K562 (cell line): ENCODE data around the gene OPRL1. TPM values are rescaled to one million over a fixed set of nuclear protein-coding genes. Genes with fewer than 3 reads are reported as not detected.

Source experiments
- ATAC-seq: fragments of 200-7000 bp; cut with Tn5 transposase; 3 replicates; pipeline ENCODE4 v1.9.1; 2020; ENCODE audit warnings: moderate library complexity
- BruUV-seq: library from RNA; stranded (reverse); fragments of 400-500 nt; replicated peaks from 2 replicates; lab custom pipeline; 2021; lab: Mats Ljungman, UMichigan
- CTCF ChIA-PET: fragments of 300-600 bp; formaldehyde crosslinking; extraction: SDS; loops from one replicate; lab custom pipeline; 2021; ENCODE audit warnings: low intra/inter-chr PET ratio; lab: Yijun Ruan, JAX
- POLR2A ChIA-PET: fragments of 300-600, 350-650 bp; sonication (Branson Sonifier 250); formaldehyde crosslinking; extraction: SDS; loops from one replicate; lab custom pipeline; 2021; ENCODE audit warnings: antibody characterized with exemption, inconsistent platforms; lab: Yijun Ruan, JAX
- DNase-seq, 4 experiments: peaks; one replicate each; pipeline versions ENCODE4 v3.0.0 to v3.0.0-alpha.2; 2011 to 2018; ENCODE audit warnings: low spot score in 3 of 4, mixed read lengths in 3 of 4; ENCODE audit errors: extremely low read depth in 1 of 4
- FAIRE-seq: peaks from 2 replicates; lab custom pipeline; 2011; peaks lifted over from hg19 to GRCh38; lab: Jason Lieb, UNC
- H2AFZ ChIP-seq: 2 replicates; pipeline ENCODE4 v1.6.0; 2011; ENCODE audit warnings: low read depth, low read length, control low read depth, inconsistent platforms
- H3K27ac ChIP-seq: fragments of 200-600 bp; 3 replicates; pipeline ENCODE4 v1.8.0; 2011; ENCODE audit warnings: low read depth, mild to moderate bottlenecking, control low read depth, inconsistent platforms, low read length, moderate library complexity, mixed read lengths; ENCODE audit errors: extremely low read depth
- H3K27me3 ChIP-seq, 2 experiments: fragments of 300-600 bp in 1 of 2; 2 replicates in 1 of 2; 3 replicates in 1 of 2; pipeline versions ENCODE4 v1.6.0 to v1.8.0; 2011; ENCODE audit warnings: inconsistent platforms in 2 of 2, low read length in 2 of 2, mild to moderate bottlenecking in 1 of 2, mixed read lengths in 1 of 2, moderate library complexity in 1 of 2; ENCODE audit not compliant: control insufficient read depth in 2 of 2, insufficient read depth in 2 of 2
- H3K36me3 ChIP-seq: fragments of 300-600 bp; 3 replicates; pipeline ENCODE4 v1.8.0; 2011; ENCODE audit warnings: mild to moderate bottlenecking, low read length, inconsistent platforms; ENCODE audit not compliant: control insufficient read depth, insufficient read depth
- H3K4me1 ChIP-seq, 2 experiments: fragments of 200-600 bp in 1 of 2; replicated peaks in 1 of 2; 2 replicates in 1 of 2; 3 replicates in 1 of 2; pipeline versions ENCODE4 v1.5.1 to v1.8.0; 2011; ENCODE audit warnings: inconsistent platforms in 2 of 2, low read length in 2 of 2, mild to moderate bottlenecking in 1 of 2, mixed read lengths in 1 of 2, moderate library complexity in 1 of 2; ENCODE audit not compliant: control insufficient read depth in 2 of 2, insufficient read depth in 2 of 2
- H3K4me2 ChIP-seq: 2 replicates; pipeline ENCODE4 v1.6.1; 2011; ENCODE audit warnings: low read length, control low read depth, inconsistent platforms, mixed read lengths; ENCODE audit not compliant: insufficient read depth
- H3K4me3 ChIP-seq: fragments of 200-600 bp; sonication (generic), shearing (Covaris generic); 2 replicates; pipeline ENCODE4 v1.5.1; 2016; ENCODE audit warnings: control low read depth, inconsistent platforms
- H3K79me2 ChIP-seq: fragments of 200-600 bp; 3 replicates; pipeline ENCODE4 v1.8.0; 2011; ENCODE audit warnings: low read length, inconsistent platforms; ENCODE audit not compliant: control insufficient read depth, insufficient read depth
- H3K9ac ChIP-seq, 2 experiments: 2 replicates each; pipeline versions ENCODE4 v1.6.0 to v1.6.1; 2011; ENCODE audit warnings: low read depth in 2 of 2, low read length in 2 of 2, control low read depth in 1 of 2, inconsistent platforms in 1 of 2, mild to moderate bottlenecking in 1 of 2, mixed read lengths in 1 of 2; ENCODE audit not compliant: insufficient read depth in 1 of 2
- H3K9me1 ChIP-seq: one replicate; pipeline ENCODE4 v1.6.0; 2011; ENCODE audit warnings: inconsistent platforms, mild to moderate bottlenecking, low read length, moderate library complexity; ENCODE audit not compliant: control insufficient read depth, insufficient read depth
- H3K9me3 ChIP-seq: replicated peaks from 2 replicates; pipeline ENCODE4 v1.5.1; 2011; ENCODE audit warnings: low read depth, low read length, inconsistent platforms; ENCODE audit not compliant: control insufficient read depth, insufficient read depth
- H4K20me1 ChIP-seq: replicated peaks from 2 replicates; pipeline ENCODE4 v1.6.1; 2011; ENCODE audit warnings: low read length, inconsistent platforms, mixed read lengths; ENCODE audit not compliant: control insufficient read depth, insufficient read depth
- CREM ChIP-seq: IDR thresholded peaks from 2 replicates; pipeline ENCODE4 v1.6.1; 2014; ENCODE audit warnings: antibody characterized with exemption, low read depth
- PTBP1 ChIP-seq: fragments of 200-400 bp; formaldehyde crosslinking; IDR thresholded peaks from 2 replicates; pipeline ENCODE4 v1.6.1; 2017; ENCODE audit warnings: low read depth, low read length
- SPI1 ChIP-seq: IDR thresholded peaks from 2 replicates; pipeline ENCODE4 v1.6.1; 2011; ENCODE audit warnings: low read depth, low read length, control low read depth, borderline replicate concordance
- ZBTB33 ChIP-seq: sonication (generic); formaldehyde crosslinking; IDR thresholded peaks from 2 replicates; pipeline ENCODE4 v1.8.1; 2023; ENCODE audit warnings: mild to moderate bottlenecking, missing genetic modification reagents
- ZNF639 ChIP-seq, 2 experiments: fragments of 200-800 bp in 1 of 2; sonication (Bioruptor generic) in 1 of 2; sonication (generic) in 1 of 2; formaldehyde crosslinking in 1 of 2; IDR thresholded peaks in 1 of 2; conservative IDR thresholded peaks in 1 of 2; 2 replicates each; pipeline versions ENCODE4 v1.5.0 to v1.6.1; 2016 to 2020; ENCODE audit warnings: missing compliant biosample characterization in 1 of 2, missing genetic modification characterization in 1 of 2, missing genetic modification reagents in 1 of 2
- WGBS: fragments of 100-300 bp; shearing (Covaris generic); methylation state at CpG from one replicate; pipeline ENCODE4 v1.1.6; 2016; ENCODE audit warnings: low coverage, mixed read lengths; ENCODE audit not compliant: insufficient coverage; ENCODE audit errors: missing lambda C conversion rate; 5-methylcytosine and 5-hydroxymethylcytosine counted together
- in situ Hi-C: fragments of 300-500 bp; cut with MboI; formaldehyde crosslinking; loops from 4 replicates; pipeline ENCODE4 v1.15.0; 2018; ENCODE audit warnings: inconsistent platforms, mixed read lengths
- intact Hi-C: fragments of 100-400 bp; cut with micrococcal nuclease; formaldehyde crosslinking; loops from 2 replicates; pipeline ENCODE4 v1.14.2; 2022
- polyA plus RNA-seq, 8 experiments: library from polyadenylated mRNA; depleted of rRNA in 4 of 8; stranded (reverse) in 5 of 8; unstranded in 3 of 8; fragments of >200 nt; fragmentation: Nextera tagmentation in 2 of 8; fragmentation: Illumina TruSeq in 1 of 8; extraction: Ambion mirVana in 2 of 8; extraction: Trizol in 1 of 8; gene quantifications; 2 replicates each; pipeline versions ENCODE4 v1.2.1 to v1.2.3, GENCODE V29; 2011 to 2014; ENCODE audit warnings: inconsistent platforms in 1 of 8, missing spikeins in 1 of 8
- total RNA-seq, 7 experiments: library from RNA; depleted of rRNA in 6 of 7; stranded (reverse); fragments of >200 nt in 6 of 7; fragmentation: Illumina TruSeq in 2 of 7; extraction: Trizol in 2 of 7; gene quantifications; 2 replicates each; pipeline versions ENCODE4 v1.2.1 to v1.2.3, GENCODE V29; 2011 to 2021; ENCODE audit warnings: low replicate concordance in 1 of 7

Gene OPRL1
- total and polyA plus RNA-seq, 9 of the 15 experiments (the other 6 are each of a cell fraction or from before 2014, with no cell fraction given) = 0.06 to 0.33 (median 0.11) TPM; not detected in 2

GRCh38 chr20:64106981-64107735 lies 27.3 kb downstream of the OPRL1 start, which contains the start of gene NPBWR2:
NPBWR2 (minus strand) TSS chr20:64107565; CDS start chr20:64106831, 734 bp downstream.
- H4K20me1 ChIP-seq = peaks cover 15% of the 10 kb centered on the region; the same call in 1 of the 2 replicates

DNA sequence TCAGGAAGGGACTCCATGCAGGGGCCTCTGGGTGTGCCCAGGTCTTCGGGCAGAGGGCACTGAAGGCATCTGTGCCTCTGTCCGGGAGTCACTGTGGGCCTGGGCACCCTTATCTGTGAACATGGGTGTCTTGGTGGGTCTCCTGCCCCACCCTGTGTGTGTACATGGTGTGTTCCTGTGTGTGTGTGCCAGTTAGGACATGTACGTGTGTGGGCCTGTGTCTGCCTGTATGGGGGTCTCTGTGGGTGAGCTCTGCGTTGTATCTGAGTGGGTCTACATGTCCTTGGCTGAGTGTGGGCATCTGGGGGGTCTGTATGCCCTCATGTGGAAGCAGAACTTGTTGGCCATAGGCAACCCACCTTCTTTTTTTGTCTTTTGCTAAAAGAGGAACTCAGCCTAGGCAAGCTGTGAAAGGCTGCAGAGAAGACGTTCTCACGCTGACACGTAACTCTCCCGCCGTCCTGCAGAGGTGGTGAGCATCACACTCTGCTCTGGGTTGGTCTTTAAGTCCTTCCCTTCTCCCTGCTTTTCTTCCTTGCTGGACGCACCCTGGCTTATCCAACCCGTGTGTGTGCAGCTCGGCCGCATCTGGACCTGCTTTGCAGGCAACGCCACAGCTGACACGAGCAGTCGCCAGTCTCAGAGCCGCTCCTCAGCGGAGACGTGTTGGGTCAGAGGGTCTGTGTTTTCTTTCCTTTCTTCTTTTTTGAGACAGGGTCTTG lies 28.0 kb downstream of the OPRL1 start:
- in situ Hi-C loops = no loop called here
- Histone ChIP-seq H3K9ac (peak overlapping the region in 1 of 2 experiments; percentile 31; a peak in 2 of 4 replicates), H3K9me3 (no peaks in the 10 kb centered on the region), H3K4me3 (no peak overlapping the region), H3K79me2 (no peaks in the 10 kb centered on the region), H2AFZ (no peak overlapping the region), H3K4me2 (no peak overlapping the region), H3K4me1 (peaks cover 0 to 46% of the 10 kb centered on the region in 2 experiments; a peak in 3 of 5 replicates), H3K27ac (no peak overlapping the region), H3K36me3 (no peaks in the 10 kb centered on the region), H3K9me1 (peaks cover 2% of the 10 kb centered on the region), H3K27me3 (peaks cover 43 to 84% of the 10 kb centered on the region in 2 experiments), H4K20me1 (peaks cover 15% of the 10 kb centered on the region; the same call in 1 of the 2 replicates)
- POLR2A ChIA-PET = interaction anchor here (0.6 to 0.7 kb wide), 3 partner anchors 24 to 483 kb away, joined by 3 read pairs; no protein-coding TSS in a partner anchor
- FAIRE-seq = peak; percentile 44
- intact Hi-C loops = no loop called here
- WGBS = 4% methylated on average over 14 of the region's 19 CpGs
- peak; percentile 60 for ATAC-seq
- CTCF ChIA-PET = no interaction called here
- peak in 1 of 4 experiments; percentile 40 for DNase-seq
- no TSS peak for BruUV-seq
- TF ChIP-seq SPI1 (peak; percentile 95), ZBTB33 (no peak), ZNF639 (CRISPR knock-in tag; conservative IDR thresholded peaks at IDR 0.05 in 1 of 2, IDR thresholded peaks at IDR 0.05 in 1 of 2) (no peak)

More at GRCh38 chr20:64106981-64107735, 27.3 kb downstream of the OPRL1 start, which contains the start of gene NPBWR2:
- Histone ChIP-seq H3K9ac (peak within 1 kb of the TSS in 1 of 2 experiments; percentile 64; a peak in 2 of 4 replicates), H3K9me3 (no peaks in the 10 kb centered on the region), H3K4me2 (no peak within 1 kb of the TSS), H3K36me3 (no peaks in the 10 kb centered on the region), H3K27me3 (peaks cover 40 to 80% of the 10 kb centered on the region in 2 experiments), H3K9me1 (peaks cover 2% of the 10 kb centered on the region), H3K4me1 (peaks cover 0 to 51% of the 10 kb centered on the region in 2 experiments; a peak in 4 of 5 replicates), H3K4me3 (no peak within 1 kb of the TSS), H3K27ac (no peak within 1 kb of the TSS), H3K79me2 (no peaks in the 10 kb centered on the region), H2AFZ (no peak within 1 kb of the TSS)
- ATAC-seq (peak; percentile 46), FAIRE-seq (peak; percentile 62), DNase-seq (peak in 3 of 4 experiments; percentile 42 to 55 (median 54))
- 6% methylated on average over 22 of the region's 22 CpGs for WGBS
- BruUV-seq = no TSS peak
- intact Hi-C loops = no loop called here
- CTCF ChIA-PET = no interaction called here
- in situ Hi-C loops = no loop called here
- POLR2A ChIA-PET = interaction anchor here (0.6 kb wide), 1 partner anchor 1407 kb away, joined by 3 read pairs; no protein-coding TSS in a partner anchor
- no peak for TF ChIP-seq PTBP1
- TF ChIP-seq CREM = 0 out of 2 replicates have a peak, but pooled peaks have one; percentile 27
